Skeletal muscle satellite cell (primary cell): ENCODE measurements around the gene NTNG1.

Source experiments
- H3K27me3 ChIP-seq: 2 replicates; pipeline ENCODE4 v1.7.0; 2013; ENCODE audit warnings: low read length; ENCODE audit not compliant: control insufficient read depth, insufficient read depth
- H3K36me3 ChIP-seq: 2 replicates; pipeline ENCODE4 v1.7.0; 2013; ENCODE audit warnings: mild to moderate bottlenecking, control low read depth, low read length; ENCODE audit not compliant: insufficient read depth
- H3K4me1 ChIP-seq: 2 replicates; pipeline ENCODE4 v1.7.0; 2013; ENCODE audit warnings: low read length; ENCODE audit not compliant: control insufficient read depth, insufficient read depth
- H3K4me2 ChIP-seq: 2 replicates; pipeline ENCODE4 v1.7.0; 2013; ENCODE audit warnings: mild to moderate bottlenecking, low read length
- H3K4me3 ChIP-seq: 2 replicates; pipeline ENCODE4 v1.7.0; 2013; ENCODE audit warnings: low read length
- H3K9ac ChIP-seq: 2 replicates; pipeline ENCODE4 v1.7.0; 2013; ENCODE audit warnings: mild to moderate bottlenecking, low read depth, low read length, moderate library complexity
- H3K9me3 ChIP-seq: replicated peaks from 2 replicates; pipeline ENCODE4 v1.7.0; 2013; ENCODE audit warnings: mild to moderate bottlenecking, control low read depth, low read length

Gene NTNG1

GRCh38 chr1:107344268-107344760 lies 203.5 kb downstream of the NTNG1 start:
- Histone ChIP-seq H3K4me2 (no peak overlapping the region), H3K4me1 (no peaks in the 10 kb centered on the region), H3K9me3 (no peaks in the 10 kb centered on the region), H3K27me3 (no peaks in the 10 kb centered on the region), H3K9ac (no peak overlapping the region), H3K36me3 (no peaks in the 10 kb centered on the region), H3K4me3 (no peak overlapping the region)

GRCh38 chr1:107344836-107345235 lies 204.0 kb downstream of the NTNG1 start:
- no peaks in the 10 kb centered on the region for H3K36me3 ChIP-seq
- H3K9me3 ChIP-seq = no peaks in the 10 kb centered on the region
- H3K4me2 ChIP-seq = no peak overlapping the region
- no peaks in the 10 kb centered on the region for H3K4me1 ChIP-seq
- no peaks in the 10 kb centered on the region for H3K27me3 ChIP-seq
- H3K4me3 ChIP-seq = no peak overlapping the region
- H3K9ac ChIP-seq = no peak overlapping the region

GRCh38 chr1:107352850-107353249 lies 212.0 kb downstream of the NTNG1 start:
- Histone ChIP-seq H3K36me3 (no peaks in the 10 kb centered on the region), H3K9ac (no peak overlapping the region), H3K4me2 (no peak overlapping the region), H3K4me3 (no peak overlapping the region), H3K9me3 (no peaks in the 10 kb centered on the region), H3K4me1 (no peaks in the 10 kb centered on the region), H3K27me3 (no peaks in the 10 kb centered on the region)

GRCh38 chr1:107357376-107357775 lies 216.5 kb downstream of the NTNG1 start:
- H3K4me1 ChIP-seq = no peaks in the 10 kb centered on the region
- no peak overlapping the region for H3K4me2 ChIP-seq
- H3K27me3 ChIP-seq = no peaks in the 10 kb centered on the region
- no peaks in the 10 kb centered on the region for H3K9me3 ChIP-seq
- H3K9ac ChIP-seq = no peak overlapping the region
- no peaks in the 10 kb centered on the region for H3K36me3 ChIP-seq
- H3K4me3 ChIP-seq = no peak overlapping the region

GRCh38 chr1:107358619-107359327 lies 217.9 kb downstream of the NTNG1 start:
- Histone ChIP-seq H3K36me3 (no peaks in the 10 kb centered on the region), H3K9me3 (no peaks in the 10 kb centered on the region), H3K9ac (no peak overlapping the region), H3K4me1 (no peaks in the 10 kb centered on the region), H3K27me3 (no peaks in the 10 kb centered on the region), H3K4me3 (no peak overlapping the region), H3K4me2 (no peak overlapping the region)

GRCh38 chr1:107359472-107360241 lies 218.8 kb downstream of the NTNG1 start:
- no peaks in the 10 kb centered on the region for H3K27me3 ChIP-seq
- no peaks in the 10 kb centered on the region for H3K9me3 ChIP-seq
- no peaks in the 10 kb centered on the region for H3K36me3 ChIP-seq
- H3K9ac ChIP-seq = no peak overlapping the region
- H3K4me3 ChIP-seq = no peak overlapping the region
- no peak overlapping the region for H3K4me2 ChIP-seq
- H3K4me1 ChIP-seq = no peaks in the 10 kb centered on the region

- no peaks in the 10 kb centered on the region for H3K27me3 ChIP-seq
- H3K9ac ChIP-seq = no peak overlapping the region
- H3K4me3 ChIP-seq = no peak overlapping the region
- no peaks in the 10 kb centered on the region for H3K4me1 ChIP-seq
- H3K36me3 ChIP-seq = no peaks in the 10 kb centered on the region
- no peaks in the 10 kb centered on the region for H3K9me3 ChIP-seq
- H3K4me2 ChIP-seq = no peak overlapping the region
These were observed 221.8 kb downstream of the NTNG1 start for GRCh38 chr1:107362468-107363140.

GRCh38 chr1:107363154-107363553 lies 222.3 kb downstream of the NTNG1 start:
- no peak overlapping the region for H3K9ac ChIP-seq
- no peak overlapping the region for H3K4me3 ChIP-seq
- no peaks in the 10 kb centered on the region for H3K9me3 ChIP-seq
- no peak overlapping the region for H3K4me2 ChIP-seq
- H3K36me3 ChIP-seq = no peaks in the 10 kb centered on the region
- H3K4me1 ChIP-seq = no peaks in the 10 kb centered on the region
- no peaks in the 10 kb centered on the region for H3K27me3 ChIP-seq

GRCh38 chr1:107365527-107366240 lies 224.8 kb downstream of the NTNG1 start:
- Histone ChIP-seq H3K9me3 (no peaks in the 10 kb centered on the region), H3K4me1 (no peaks in the 10 kb centered on the region), H3K4me2 (no peak overlapping the region), H3K9ac (no peak overlapping the region), H3K27me3 (no peaks in the 10 kb centered on the region), H3K36me3 (no peaks in the 10 kb centered on the region), H3K4me3 (no peak overlapping the region)

GRCh38 chr1:107378426-107378825 lies 237.6 kb downstream of the NTNG1 start:
- Histone ChIP-seq H3K36me3 (no peaks in the 10 kb centered on the region), H3K27me3 (no peaks in the 10 kb centered on the region), H3K4me3 (no peak overlapping the region), H3K4me2 (no peak overlapping the region), H3K4me1 (no peaks in the 10 kb centered on the region), H3K9ac (no peak overlapping the region), H3K9me3 (no peaks in the 10 kb centered on the region)

GRCh38 chr1:107378866-107379265 lies 238.0 kb downstream of the NTNG1 start:
- Histone ChIP-seq H3K4me2 (no peak overlapping the region), H3K27me3 (no peaks in the 10 kb centered on the region), H3K9me3 (no peaks in the 10 kb centered on the region), H3K9ac (no peak overlapping the region), H3K36me3 (no peaks in the 10 kb centered on the region), H3K4me3 (no peak overlapping the region), H3K4me1 (no peaks in the 10 kb centered on the region)
